RWPE1 (cell line): ENCODE measurements around the gene KRT28.
"Not testable (repeated sequence)": the region's sequence is repeated elsewhere in the genome, so short reads cannot be mapped to it uniquely, and the experiment has no call there.

ENCODE experiments used
- CTCF ChIA-PET: fragments of 350-600 bp; sonication (Branson Sonifier 250); formaldehyde crosslinking; extraction: SDS; loops from one replicate; lab custom pipeline; 2021; lab: Yijun Ruan, JAX
- POLR2A ChIA-PET: fragments of 400-600 bp; formaldehyde crosslinking; extraction: SDS; loops from one replicate; lab custom pipeline; 2020; ENCODE audit warnings: antibody characterized with exemption; ENCODE audit not compliant: low non-redundant PET; lab: Yijun Ruan, JAX
- DNase-seq: peaks from one replicate; pipeline ENCODE4 v3.0.0; 2012; ENCODE audit warnings: low spot score
- H3K27ac ChIP-seq: fragments of 450-650 bp; 2 replicates; pipeline ENCODE4 v1.5.1; 2017
- TF ChIP-seq, protein P1 (sequence below): fragments of 450-650 bp; conservative IDR thresholded peaks from 2 replicates; pipeline ENCODE4 v1.5.1; 2017; ENCODE audit warnings: low read depth, mild to moderate bottlenecking

The KRT28 gene

DNA sequence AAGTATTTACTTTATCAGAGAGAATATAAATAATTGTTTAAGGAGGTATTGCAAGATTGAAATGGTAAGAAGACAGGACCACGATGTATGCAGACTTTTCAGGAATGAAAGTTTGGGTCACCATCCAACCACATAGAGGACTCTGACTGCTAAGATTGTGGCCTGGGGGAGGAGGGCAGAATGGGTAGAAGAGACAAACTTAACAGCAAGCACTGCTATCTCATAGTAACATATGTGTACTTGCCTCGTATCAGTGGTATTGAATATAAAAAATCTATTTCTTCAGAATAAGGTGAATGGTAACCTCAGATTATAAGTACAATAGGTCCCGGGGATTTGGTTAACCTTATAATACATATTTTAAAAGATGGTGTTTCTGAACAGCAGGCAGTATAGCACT, 16.8 kb upstream of the KRT28 start:
- no peak overlapping the region for H3K27ac ChIP-seq
- POLR2A ChIA-PET = no interaction called here
- DNase-seq = no peak
- CTCF ChIA-PET = no interaction called here
- TF ChIP-seq, protein P1, sequence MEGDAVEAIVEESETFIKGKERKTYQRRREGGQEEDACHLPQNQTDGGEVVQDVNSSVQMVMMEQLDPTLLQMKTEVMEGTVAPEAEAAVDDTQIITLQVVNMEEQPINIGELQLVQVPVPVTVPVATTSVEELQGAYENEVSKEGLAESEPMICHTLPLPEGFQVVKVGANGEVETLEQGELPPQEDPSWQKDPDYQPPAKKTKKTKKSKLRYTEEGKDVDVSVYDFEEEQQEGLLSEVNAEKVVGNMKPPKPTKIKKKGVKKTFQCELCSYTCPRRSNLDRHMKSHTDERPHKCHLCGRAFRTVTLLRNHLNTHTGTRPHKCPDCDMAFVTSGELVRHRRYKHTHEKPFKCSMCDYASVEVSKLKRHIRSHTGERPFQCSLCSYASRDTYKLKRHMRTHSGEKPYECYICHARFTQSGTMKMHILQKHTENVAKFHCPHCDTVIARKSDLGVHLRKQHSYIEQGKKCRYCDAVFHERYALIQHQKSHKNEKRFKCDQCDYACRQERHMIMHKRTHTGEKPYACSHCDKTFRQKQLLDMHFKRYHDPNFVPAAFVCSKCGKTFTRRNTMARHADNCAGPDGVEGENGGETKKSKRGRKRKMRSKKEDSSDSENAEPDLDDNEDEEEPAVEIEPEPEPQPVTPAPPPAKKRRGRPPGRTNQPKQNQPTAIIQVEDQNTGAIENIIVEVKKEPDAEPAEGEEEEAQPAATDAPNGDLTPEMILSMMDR = no peak

DNA sequence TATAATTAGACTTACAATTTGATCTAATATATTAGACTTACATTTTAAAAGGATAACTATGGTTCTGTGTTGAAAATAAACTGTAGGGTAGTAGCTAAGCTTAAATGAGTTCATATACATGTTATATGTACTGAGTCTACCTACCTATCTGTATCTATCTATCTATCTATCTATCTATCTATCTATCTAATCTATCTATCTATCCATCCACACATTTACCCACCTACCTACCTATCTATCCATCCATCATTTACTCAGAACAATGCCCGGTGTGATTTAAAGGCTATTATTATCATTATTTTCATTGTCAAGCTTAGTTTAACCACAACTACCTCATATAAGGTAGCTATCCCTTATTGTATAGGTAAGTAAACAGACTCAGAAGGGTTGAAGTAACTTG, 15.6 kb upstream of the KRT28 start:
- DNase-seq = no peak
- TF ChIP-seq, protein P1 = no peak
- CTCF ChIA-PET = no interaction called here
- H3K27ac ChIP-seq = no peak overlapping the region
- POLR2A ChIA-PET = no interaction called here

- DNase-seq, H3K27ac ChIP-seq, POLR2A ChIA-PET, CTCF ChIA-PET: not testable (repeated sequence)
These were observed 14.9 kb upstream of the KRT28 start for GRCh38 chr17:40814657-40815056.

- TF ChIP-seq, protein P1 = no peak
- ChIA-PET CTCF (interaction anchor here (0.7 kb wide), 1 partner anchor 14 kb away, joined by 4 read pairs; no protein-coding TSS in a partner anchor), POLR2A (no interaction called here)
- no peak overlapping the region for H3K27ac ChIP-seq
- DNase-seq = peak; percentile 79
These were observed 14.0 kb upstream of the KRT28 start for GRCh38 chr17:40813804-40814203.

DNA sequence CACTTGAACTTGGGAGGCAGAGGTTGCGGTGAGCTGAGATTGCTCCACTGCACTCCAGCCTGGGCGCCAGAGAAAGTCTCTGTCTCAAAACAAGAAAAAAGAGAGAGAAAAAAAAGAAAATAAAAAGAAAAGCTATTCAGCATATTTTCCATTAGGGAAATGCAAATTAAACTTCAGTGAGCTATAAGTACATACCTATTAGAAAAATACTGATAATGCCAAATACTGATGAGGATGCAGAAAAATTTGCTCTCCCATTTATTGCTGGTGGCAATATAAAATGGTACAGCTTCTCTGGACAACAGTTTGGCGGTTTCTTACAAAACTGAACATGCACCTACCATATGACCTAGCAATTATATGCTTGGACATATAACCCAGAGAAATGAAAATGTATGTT, 12.9 kb upstream of the KRT28 start:
- TF ChIP-seq, protein P1 = no peak
- H3K27ac ChIP-seq = no peak overlapping the region
- POLR2A ChIA-PET = no interaction called here
- no peak for DNase-seq
- CTCF ChIA-PET = no interaction called here

GRCh38 chr17:40810494-40810893, 10.7 kb upstream of the KRT28 start:
- ChIA-PET CTCF (interaction anchor here (0.7 kb wide), 1 partner anchor 63 kb away, joined by 8 read pairs; no protein-coding TSS in a partner anchor), POLR2A (no interaction called here)
- no peak overlapping the region for H3K27ac ChIP-seq
- TF ChIP-seq, protein P1 = no peak
- peak; percentile 79 for DNase-seq

DNA sequence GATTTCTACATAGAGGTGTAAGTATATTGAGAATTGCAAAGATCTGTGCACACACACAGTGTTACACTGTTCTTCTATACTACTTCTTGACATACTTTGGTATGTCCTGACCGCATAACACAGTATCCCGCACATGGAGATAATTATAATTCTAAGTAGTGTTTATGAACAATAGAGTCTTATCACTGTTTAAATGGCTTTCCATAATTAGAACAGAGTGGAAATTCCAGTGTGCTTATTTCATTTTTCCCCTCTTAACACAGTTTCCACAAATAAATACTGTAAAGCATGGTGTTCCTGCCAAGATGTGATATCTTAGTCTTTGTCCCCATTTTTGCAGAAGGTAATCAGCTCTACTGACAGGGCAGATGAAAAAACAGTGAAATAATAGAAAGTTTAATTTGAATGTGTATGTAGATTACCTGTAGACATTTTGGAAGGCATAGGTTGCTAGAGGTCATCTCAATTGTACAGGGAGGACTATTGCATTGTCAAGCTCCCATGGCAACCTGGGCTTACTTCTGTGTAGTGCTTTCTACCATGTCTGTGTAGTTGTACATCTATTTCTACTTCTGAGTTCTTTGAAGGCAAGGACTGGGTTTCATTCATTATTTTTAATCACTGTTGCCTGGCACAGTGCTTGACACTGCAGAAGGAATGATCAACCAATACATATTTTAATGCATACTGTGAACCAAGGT, 10.1 kb upstream of the KRT28 start:
- CTCF ChIA-PET = interaction anchor here (0.9 kb wide), 1 partner anchor 853 kb away, joined by 3 read pairs; no protein-coding TSS in a partner anchor
- no peak overlapping the region for H3K27ac ChIP-seq
- TF ChIP-seq, protein P1 = no peak
- POLR2A ChIA-PET = no interaction called here
- DNase-seq = no peak
